HCT116 (cell line): ENCODE measurements around the gene P2RY4.

Experiments
- JUND ChIP-seq: IDR thresholded peaks from 2 replicates; pipeline ENCODE4 v1.6.1; 2012
- POLR2AphosphoS5 ChIP-seq: IDR thresholded peaks from 2 replicates; pipeline ENCODE4 v1.6.1; 2011; ENCODE audit warnings: mild to moderate bottlenecking, low read depth, low read length, moderate library complexity

- TF ChIP-seq JUND = no peak
- TF ChIP-seq POLR2AphosphoS5 = no peak
Measured at GRCh38 chrX:70244881-70245280, 15.1 kb downstream of the P2RY4 start.
